GM12873 (cell line): ENCODE results near the gene BTBD10.

Source experiments
- CTCF ChIP-seq: IDR thresholded peaks from 2 replicates; pipeline ENCODE4 v1.5.1; 2012; ENCODE audit warnings: low read depth, mild to moderate bottlenecking, moderate library complexity, low read length, control low read depth; ENCODE audit not compliant: insufficient read depth; ENCODE audit errors: missing control alignments

The BTBD10 gene

DNA sequence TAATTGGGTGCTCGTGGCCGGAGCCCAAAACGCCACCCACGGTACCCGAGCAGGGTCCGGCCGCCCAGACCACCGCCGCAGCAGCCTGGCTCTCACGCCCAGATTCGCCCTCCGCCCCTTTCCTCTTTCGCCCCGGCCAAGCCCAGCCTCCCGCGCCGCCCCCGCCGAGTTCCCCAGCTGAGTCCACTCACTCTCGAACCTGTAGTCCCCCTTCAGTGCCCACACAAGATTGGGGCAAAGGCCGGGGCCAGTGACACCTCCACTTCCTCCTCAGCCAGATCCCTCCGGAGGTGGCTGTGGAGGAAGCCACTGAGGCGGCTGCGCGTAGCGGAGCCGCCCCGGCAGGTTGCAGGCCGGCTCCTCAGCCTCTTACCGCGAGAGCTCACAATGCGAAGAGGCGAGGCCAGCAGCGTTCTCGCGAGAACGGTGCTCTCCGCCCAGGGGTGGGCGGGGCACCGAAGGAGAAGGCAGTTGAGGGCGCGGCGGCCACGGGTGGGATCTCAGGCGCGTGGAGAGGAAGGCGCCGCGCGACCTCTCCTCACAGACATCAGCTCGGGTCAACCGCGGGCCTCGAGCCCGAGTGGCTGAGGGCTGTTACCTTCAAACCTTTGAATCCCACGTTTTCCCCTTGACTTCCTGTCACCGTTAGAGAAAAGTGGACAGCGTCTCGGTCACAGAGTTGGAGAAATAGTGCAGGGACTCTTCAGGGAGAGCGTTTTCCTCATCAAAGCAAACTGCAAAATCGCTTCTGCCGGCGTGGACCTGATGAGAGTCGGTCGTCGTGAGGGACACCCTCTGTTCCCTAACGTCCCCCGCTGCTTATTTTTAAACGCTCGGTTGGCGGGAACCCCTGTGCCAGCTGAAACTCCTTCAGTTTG is at the start of gene BTBD10:
BTBD10 (minus strand) TSS at position 322 of the 878 bp plus-strand sequence. CDS start 18,098 bp downstream, outside the sequence.
- no peak for TF ChIP-seq CTCF

DNA sequence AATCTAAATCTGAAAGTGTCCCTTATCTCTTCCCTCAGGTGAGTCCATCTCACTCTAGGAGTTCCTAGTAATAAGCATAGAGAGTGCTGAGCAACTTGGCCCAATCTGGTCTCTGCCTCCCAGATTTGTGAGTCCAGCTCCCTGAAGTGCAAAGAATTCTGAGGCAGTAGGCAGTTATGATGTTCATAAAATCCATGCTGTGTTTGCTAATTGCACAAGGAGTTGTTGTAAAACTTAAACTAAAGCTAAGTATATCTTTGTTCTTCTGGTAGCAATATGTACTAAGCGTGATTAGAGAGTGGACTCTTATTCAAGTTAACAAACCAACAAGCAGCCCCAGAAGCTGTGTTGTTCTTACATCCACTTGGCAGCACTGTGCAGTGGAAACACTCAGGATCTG is 40.4 kb upstream of the BTBD10 start:
- TF ChIP-seq CTCF = no peak

GRCh38 chr11:13502492-13502891 is 39.5 kb upstream of the BTBD10 start:
- TF ChIP-seq CTCF = no peak

DNA sequence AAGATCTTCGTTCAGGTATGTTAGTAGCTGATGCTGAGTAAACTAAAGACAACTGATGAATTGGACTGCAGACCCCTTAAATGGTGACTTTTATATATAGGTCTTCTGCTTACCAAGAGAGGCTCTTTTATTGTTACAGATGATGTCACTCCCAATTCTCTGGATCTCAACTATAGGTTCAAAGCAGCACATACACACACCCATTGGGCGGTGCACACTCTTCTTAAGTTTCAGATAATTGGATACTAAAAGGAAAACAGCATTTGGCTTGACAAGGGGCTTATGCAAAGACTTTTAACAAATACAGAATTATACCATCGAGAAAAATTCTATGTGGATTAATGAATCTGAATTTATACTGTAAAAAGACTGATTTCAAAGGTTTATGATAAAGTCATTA is 32.9 kb upstream of the BTBD10 start, which contains the start of gene PTH:
PTH (minus strand) TSS at position 69 of the 400 bp plus-strand sequence. CDS start 3,142 bp downstream, outside the sequence.
- no peak for TF ChIP-seq CTCF

- no peak for TF ChIP-seq CTCF
Observed at GRCh38 chr11:13494051-13494450, 31.0 kb upstream of the BTBD10 start.

- peak; percentile 38 for TF ChIP-seq CTCF
Observed at GRCh38 chr11:13487661-13488030, 24.6 kb upstream of the BTBD10 start.

DNA sequence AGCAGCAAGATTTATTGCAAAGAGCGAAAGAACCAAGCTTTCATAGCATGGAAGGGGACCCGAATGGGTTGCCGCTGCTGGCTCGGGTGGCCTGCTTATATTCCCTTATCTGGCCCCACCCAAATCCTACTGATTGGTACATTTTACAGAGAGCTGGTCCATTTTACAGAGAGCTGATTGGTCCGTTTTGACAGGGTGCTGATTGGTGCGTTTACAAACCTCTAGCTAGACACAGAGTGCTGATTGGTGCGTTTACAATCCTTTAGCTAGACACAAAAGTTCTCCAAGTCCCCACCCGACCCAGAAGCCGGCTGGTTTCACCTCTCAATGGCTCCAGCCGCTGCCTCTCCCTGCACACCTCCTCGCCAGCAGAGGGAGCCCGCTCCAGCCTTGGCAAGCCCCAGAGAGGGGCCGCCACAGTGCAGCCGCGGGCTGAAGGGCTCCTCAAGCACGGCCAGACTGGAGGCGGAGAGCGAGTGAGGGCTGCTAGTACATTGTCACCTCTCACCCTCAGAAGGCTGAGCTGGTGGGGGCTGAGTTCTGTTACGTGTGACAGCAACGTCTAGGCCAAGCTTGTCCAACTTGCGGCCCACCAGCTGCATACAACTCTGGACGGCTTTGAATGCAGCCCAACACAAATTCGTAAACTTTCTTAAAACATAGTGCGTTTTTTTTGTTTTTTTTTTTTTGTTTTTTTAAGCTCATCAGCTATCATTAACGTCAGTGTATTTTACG is 24.1 kb upstream of the BTBD10 start:
- peak; percentile 20 for TF ChIP-seq CTCF
